Measurements from ENCODE around the gene WBP1L.
"Not testable (repeated sequence)": the region's sequence is repeated elsewhere in the genome, so short reads cannot be mapped to it uniquely, and the experiment has no call there.

Gene WBP1L

GRCh38 chr10:102814453-102814871 lies 70.7 kb downstream of the WBP1L start:
- DNase-seq: no peak

GRCh38 chr10:102814873-102815661 lies 71.3 kb downstream of the WBP1L start:
- no peak for DNase-seq

GRCh38 chr10:102815790-102816549 lies 72.2 kb downstream of the WBP1L start:
- no peak for DNase-seq

- DNase-seq: no peak
These were observed 73.4 kb downstream of the WBP1L start for GRCh38 chr10:102817175-102817574.

GRCh38 chr10:102819054-102819453 lies 75.3 kb downstream of the WBP1L start:
- DNase-seq: no peak

GRCh38 chr10:102820008-102820407 lies 76.3 kb downstream of the WBP1L start:
- DNase-seq: not testable (repeated sequence)

GRCh38 chr10:102822222-102822621 lies 78.5 kb downstream of the WBP1L start:
- no peak for DNase-seq

GRCh38 chr10:102824664-102825063 lies 80.9 kb downstream of the WBP1L start:
- DNase-seq: no peak

GRCh38 chr10:102826148-102826796 lies 82.5 kb downstream of the WBP1L start:
- DNase-seq: no peak

- no peak for DNase-seq
These were observed 83.8 kb downstream of the WBP1L start for GRCh38 chr10:102827597-102827975.

- DNase-seq: no peak
These were observed 87.7 kb downstream of the WBP1L start for GRCh38 chr10:102831322-102832071.

- DNase-seq: no peak
These were observed 88.5 kb downstream of the WBP1L start for GRCh38 chr10:102832248-102832647.

GRCh38 chr10:102832987-102833386 lies 89.2 kb downstream of the WBP1L start:
- no peak for DNase-seq

- no peak for DNase-seq
These were observed 90.4 kb downstream of the WBP1L start for GRCh38 chr10:102834143-102834542.

- DNase-seq: peak; percentile 21
These were observed 91.3 kb downstream of the WBP1L start for GRCh38 chr10:102835007-102835482.

- no peak for DNase-seq
These were observed 93.5 kb downstream of the WBP1L start, which contains the start of gene CYP17A1 for GRCh38 chr10:102837230-102837721. Gene CYP17A1, minus strand, starts transcription at chr10:102837413. Its CDS starts 52 bp downstream, at chr10:102837361.

- not testable (repeated sequence) for DNase-seq
These were observed 94.7 kb downstream of the WBP1L start for GRCh38 chr10:102838276-102838927.

GRCh38 chr10:102841827-102842345 lies 98.1 kb downstream of the WBP1L start:
- DNase-seq: no peak

GRCh38 chr10:102843139-102843538 lies 99.4 kb downstream of the WBP1L start:
- not testable (repeated sequence) for DNase-seq

GRCh38 chr10:102844190-102844776 lies 100.5 kb downstream of the WBP1L start:
- DNase-seq: not testable (repeated sequence)

- no peak for DNase-seq
These were observed 101.7 kb downstream of the WBP1L start for GRCh38 chr10:102845352-102845902.

All from NCI-H774 (cell line).